Erythroblast (primary cell): ENCODE data around the gene KLHDC8A.

Experiments used
- GATA1 ChIP-seq: IDR thresholded peaks from 2 replicates; pipeline ENCODE4 v1.6.1; 2011; ENCODE audit warnings: low read depth, mild to moderate bottlenecking, control low read depth, low read length, moderate library complexity
- POLR2A ChIP-seq: IDR thresholded peaks from 2 replicates; pipeline ENCODE4 v1.6.1; 2011; ENCODE audit warnings: mild to moderate bottlenecking, low read length

DNA sequence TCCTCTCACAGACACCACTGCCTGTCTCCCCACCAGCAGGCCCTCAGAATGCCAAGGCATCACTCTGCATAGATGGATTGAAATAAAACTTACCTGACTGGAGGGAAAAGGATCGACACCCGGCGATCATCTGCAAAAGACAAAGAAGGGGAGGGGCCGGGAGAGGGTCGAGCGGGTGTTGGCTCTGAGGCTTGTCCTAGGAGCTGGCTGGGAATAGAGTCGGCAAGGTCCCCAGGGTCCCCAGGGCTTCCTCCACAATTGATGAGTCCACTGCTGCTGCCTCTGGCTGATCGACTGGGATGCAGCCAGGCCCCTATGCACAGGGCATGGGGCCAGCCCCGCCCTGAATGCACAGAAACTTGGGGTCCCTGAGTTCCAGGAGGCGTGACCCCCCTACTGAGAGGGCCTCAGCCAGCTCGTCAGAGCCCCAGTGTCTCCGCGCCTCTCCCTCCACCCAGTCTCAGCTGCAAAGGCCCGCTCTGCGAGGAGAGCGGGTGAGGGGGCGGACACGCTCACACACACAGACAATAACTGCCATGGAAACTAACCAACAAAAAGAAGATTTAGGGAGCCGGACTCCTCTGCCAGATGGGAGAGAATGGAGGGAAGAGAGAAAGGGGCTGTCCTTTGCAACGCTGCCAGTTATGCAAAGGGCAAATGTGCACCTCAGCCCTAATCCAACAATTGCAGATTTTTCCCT is at the start of gene KLHDC8A:
- no peak for TF ChIP-seq POLR2A
- TF ChIP-seq GATA1, result no peak
